Measurements from ENCODE around the gene PPFIA2. TPM values are rescaled to one million over a fixed set of nuclear protein-coding genes. Genes with fewer than 3 reads are reported as not detected.

PPFIA2 gene
- not detected in 5 replicates for total RNA-seq (2022; extraction: Qiagen RNA extraction)

DNA sequence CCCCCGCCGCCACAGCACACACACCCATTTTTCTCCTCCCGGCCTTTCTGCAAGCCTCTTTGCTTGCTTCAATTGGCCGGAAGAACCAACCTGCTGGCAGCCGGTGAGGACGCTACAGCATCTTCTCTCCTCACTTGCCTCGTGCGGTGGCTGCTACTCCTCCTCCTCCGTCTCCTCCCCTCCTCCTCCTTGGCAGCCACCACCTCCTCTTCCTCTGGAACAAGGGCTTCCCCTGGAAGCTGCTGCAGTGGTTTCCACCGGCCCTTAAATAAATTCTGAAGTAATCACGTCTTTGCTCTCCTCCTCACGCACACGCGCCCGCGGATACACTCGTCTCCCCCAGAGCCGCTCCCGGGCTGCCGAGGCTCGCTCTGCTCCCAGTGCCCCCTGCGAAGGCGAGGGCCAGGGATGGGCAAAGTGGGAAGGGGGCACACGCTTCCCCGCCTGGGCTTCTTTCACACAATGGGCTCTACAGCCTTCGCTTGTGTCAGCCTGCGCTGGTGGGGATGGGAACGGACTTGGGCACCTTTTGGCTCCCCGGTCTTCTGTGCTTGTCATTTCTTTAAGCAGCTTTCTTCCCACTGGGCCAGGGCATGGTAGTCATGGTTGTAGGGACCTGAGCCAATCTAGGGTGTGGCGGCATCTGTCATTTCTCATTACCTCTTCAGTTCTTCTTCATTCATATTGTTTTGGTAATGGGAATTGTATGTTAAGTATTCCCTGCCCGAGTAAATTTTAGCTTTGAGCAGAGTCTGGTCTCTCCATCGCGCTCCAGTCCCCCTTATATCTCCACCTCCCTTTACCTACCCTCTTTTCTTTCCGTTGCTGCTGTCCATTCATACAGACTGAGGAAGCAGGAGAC lies at the start of gene PPFIA2:
Gene PPFIA2 (minus strand): TSS at position 161 of the 862 bp plus-strand sequence.

All from A549 treated with CORT108297 at 1 μM for 4 hours (cell line).